Measurements from ENCODE around the gene GAGE13. TPM values are rescaled to one million over a fixed set of nuclear protein-coding genes. Genes with fewer than 3 reads are reported as not detected.
A peak's percentile ranks its signal among the peaks of the same experiment; 100 is the strongest.
"Not testable (repeated sequence)": the region's sequence is repeated elsewhere in the genome, so short reads cannot be mapped to it uniquely, and the experiment has no call there.

GAGE13 gene, protein sequence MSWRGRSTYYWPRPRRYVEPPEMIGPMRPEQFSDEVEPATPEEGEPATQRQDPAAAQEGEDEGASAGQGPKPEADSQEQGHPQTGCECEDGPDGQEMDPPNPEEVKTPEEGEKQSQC
- total RNA-seq (2014; rRNA removed; shearing (Covaris generic)), result not detected in 2 replicates

DNA sequence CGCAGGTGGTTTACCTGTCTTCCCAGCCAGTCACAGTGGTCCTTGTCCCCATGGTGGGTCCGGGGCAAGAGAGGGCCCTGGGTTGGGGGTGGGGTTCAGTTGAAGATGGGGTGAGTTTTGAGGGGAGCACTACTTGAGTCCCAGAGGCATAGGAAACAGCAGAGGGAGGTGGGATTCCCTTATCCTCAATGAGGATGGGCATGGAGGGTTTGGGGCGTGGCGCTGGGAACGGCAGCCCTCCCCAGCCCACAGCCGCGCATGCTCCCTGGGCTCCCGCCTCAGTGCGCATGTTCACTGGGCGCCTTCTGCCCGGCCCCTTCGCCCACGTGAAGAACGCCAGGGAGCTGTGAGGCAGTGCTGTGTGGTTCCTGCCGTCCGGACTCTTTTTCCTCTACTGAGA, at the start of gene GAGE13:
Gene GAGE13, plus strand, starts transcription at position 301 of the 400 bp plus-strand sequence. CDS start 1,156 bp downstream, outside the sequence.
- H3K27me3 ChIP-seq (ENCODE audit: control insufficient read depth, insufficient read depth, low read length); H3K36me3 ChIP-seq (replicated peaks; ENCODE audit: control insufficient read depth, insufficient read depth, low read length); DNase-seq; H3K4me3 ChIP-seq (ENCODE audit: insufficient read depth, low read depth, low read length): not testable (repeated sequence)

DNA sequence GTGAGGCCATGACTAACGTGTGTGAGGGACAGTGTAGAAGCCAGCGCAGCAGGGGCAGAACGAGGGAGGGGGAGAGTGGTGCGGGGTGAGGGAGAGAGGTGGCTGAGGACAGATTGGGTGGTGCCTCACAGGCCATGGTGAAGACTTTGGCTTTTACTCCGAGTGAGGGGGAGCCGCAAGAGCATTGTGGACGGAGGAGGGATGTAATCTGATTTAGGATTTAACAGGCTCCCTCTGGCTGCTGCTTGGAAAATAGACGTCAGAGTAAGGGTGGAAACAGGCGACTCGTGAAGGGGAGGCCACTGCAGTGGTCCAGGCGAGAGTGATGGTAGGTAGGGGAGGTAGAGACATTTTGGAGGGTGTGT, 48.8 kb upstream of the GAGE13 start:
- H3K36me3 ChIP-seq (replicated peaks; ENCODE audit: control insufficient read depth, insufficient read depth, low read length), result no peaks in the 10 kb centered on the region
- DNase-seq, result peak; percentile 48
- no peak overlapping the region for H3K4me3 ChIP-seq (ENCODE audit: insufficient read depth, low read depth, low read length)
- H3K27me3 ChIP-seq (ENCODE audit: control insufficient read depth, insufficient read depth, low read length), result no peaks in the 10 kb centered on the region

DNA sequence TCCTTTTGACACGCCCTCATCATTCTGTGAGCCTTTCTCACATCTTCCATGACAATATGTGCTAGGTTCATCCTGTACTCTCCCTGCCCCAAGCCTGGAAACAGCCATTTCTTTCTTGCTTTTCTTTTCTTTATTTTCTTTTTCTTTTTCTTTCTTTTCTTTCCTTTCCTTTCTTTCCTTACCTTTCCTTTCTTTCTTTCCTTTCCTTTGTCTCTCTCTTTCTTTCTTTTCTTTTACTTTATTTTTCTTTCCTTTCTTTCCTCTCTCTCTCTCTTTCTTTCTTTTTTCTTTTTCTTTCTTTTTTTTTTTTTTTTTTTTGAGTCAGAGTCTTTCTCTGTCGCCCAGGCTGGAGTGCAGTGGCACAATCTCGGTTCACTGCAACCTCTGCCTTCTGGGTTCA, 47.2 kb upstream of the GAGE13 start:
- Histone ChIP-seq H3K36me3 (replicated peaks; ENCODE audit: control insufficient read depth, insufficient read depth, low read length) (no peaks in the 10 kb centered on the region), H3K27me3 (ENCODE audit: control insufficient read depth, insufficient read depth, low read length) (no peaks in the 10 kb centered on the region), H3K4me3 (ENCODE audit: insufficient read depth, low read depth, low read length) (no peak overlapping the region)
- DNase-seq, result no peak

DNA sequence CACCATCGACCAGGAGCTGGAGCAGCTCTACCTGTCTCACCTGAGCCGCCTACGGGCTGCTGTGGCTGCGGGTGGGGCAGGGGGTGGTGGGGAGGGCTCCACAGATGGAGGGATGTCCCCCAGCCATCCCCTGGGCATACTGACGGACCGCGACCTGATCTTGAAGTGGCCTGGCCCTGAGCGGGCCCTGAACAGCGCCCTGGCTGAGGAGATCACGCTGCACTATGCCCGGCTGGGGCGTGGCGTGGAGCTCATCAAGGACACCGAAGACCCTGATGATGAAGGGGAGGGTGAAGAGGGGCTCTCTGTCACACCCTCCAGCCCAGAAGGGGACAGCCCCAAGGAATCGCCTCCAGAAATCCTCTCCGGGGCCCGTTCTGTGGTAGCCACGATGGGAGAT, 45.2 kb upstream of the GAGE13 start:
- Histone ChIP-seq H3K4me3 (ENCODE audit: insufficient read depth, low read depth, low read length) (no peak overlapping the region), H3K36me3 (replicated peaks; ENCODE audit: control insufficient read depth, insufficient read depth, low read length) (no peaks in the 10 kb centered on the region), H3K27me3 (ENCODE audit: control insufficient read depth, insufficient read depth, low read length) (no peaks in the 10 kb centered on the region)
- DNase-seq, result no peak

DNA sequence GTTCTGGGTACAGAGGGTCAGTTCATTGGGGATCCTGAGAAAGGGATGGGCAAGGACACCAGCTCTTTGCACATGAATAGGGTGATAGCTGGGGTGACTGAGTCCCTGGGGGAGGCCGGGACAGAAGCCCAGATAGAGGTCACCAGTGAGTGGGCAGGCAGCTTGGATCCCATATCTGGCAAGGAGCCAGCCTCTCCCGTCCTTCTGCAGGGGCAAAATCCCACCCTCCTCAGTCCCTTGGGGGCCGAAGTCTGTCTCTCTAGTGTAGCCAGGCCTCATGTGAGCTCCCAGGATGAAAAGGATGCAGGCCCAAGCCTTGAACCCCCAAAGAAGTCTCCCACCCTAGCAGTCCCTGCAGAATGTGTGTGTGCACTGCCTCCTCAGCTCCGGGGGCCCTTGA, 44.8 kb upstream of the GAGE13 start:
- Histone ChIP-seq H3K4me3 (ENCODE audit: insufficient read depth, low read depth, low read length) (no peak overlapping the region), H3K27me3 (ENCODE audit: control insufficient read depth, insufficient read depth, low read length) (no peaks in the 10 kb centered on the region), H3K36me3 (replicated peaks; ENCODE audit: control insufficient read depth, insufficient read depth, low read length) (no peaks in the 10 kb centered on the region)
- DNase-seq, result no peak

DNA sequence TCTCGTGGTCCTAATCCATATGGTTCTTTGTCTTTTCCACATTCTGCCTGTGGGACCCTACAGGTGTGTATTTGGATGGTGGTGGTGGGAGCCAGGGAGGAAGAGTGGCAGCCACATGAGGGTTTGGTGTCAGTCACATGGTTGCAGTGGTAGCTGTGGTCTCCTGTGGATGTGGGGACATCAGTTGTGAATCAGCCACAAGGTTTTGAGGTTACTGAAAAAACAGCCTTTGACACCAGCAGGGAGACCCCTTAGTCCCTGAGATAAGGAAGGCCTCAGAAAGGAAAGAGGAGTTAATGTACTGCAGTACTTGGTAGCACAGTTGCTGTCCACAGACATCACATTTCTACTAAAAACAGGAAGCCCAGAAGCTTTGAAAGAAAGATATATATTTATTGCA, 43.7 kb upstream of the GAGE13 start:
- Histone ChIP-seq H3K4me3 (ENCODE audit: insufficient read depth, low read depth, low read length) (no peak overlapping the region), H3K36me3 (replicated peaks; ENCODE audit: control insufficient read depth, insufficient read depth, low read length) (no peaks in the 10 kb centered on the region), H3K27me3 (ENCODE audit: control insufficient read depth, insufficient read depth, low read length) (no peaks in the 10 kb centered on the region)
- DNase-seq, result no peak

DNA sequence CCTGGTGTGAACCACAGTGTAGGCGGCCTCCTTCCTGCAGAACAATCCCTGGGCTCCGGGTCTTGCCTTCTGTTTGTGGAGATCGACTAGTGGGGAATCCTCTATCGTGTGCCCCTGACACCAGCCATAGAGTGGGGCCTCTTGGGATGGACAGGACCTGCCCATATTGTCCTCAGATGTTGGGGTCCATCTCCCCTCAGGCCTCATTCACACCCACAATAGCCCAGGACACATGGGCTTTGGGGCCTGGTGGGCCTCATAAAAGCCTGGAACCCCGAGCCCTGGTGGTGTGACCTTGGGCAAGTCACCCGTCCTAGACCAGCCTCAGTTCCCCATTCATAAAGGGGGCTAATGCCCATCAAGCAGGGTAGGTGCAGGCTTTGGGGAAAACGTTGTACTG, 41.2 kb upstream of the GAGE13 start:
- Histone ChIP-seq H3K27me3 (ENCODE audit: control insufficient read depth, insufficient read depth, low read length) (no peaks in the 10 kb centered on the region), H3K36me3 (replicated peaks; ENCODE audit: control insufficient read depth, insufficient read depth, low read length) (no peaks in the 10 kb centered on the region), H3K4me3 (ENCODE audit: insufficient read depth, low read depth, low read length) (no peak overlapping the region)
- DNase-seq, result no peak

DNA sequence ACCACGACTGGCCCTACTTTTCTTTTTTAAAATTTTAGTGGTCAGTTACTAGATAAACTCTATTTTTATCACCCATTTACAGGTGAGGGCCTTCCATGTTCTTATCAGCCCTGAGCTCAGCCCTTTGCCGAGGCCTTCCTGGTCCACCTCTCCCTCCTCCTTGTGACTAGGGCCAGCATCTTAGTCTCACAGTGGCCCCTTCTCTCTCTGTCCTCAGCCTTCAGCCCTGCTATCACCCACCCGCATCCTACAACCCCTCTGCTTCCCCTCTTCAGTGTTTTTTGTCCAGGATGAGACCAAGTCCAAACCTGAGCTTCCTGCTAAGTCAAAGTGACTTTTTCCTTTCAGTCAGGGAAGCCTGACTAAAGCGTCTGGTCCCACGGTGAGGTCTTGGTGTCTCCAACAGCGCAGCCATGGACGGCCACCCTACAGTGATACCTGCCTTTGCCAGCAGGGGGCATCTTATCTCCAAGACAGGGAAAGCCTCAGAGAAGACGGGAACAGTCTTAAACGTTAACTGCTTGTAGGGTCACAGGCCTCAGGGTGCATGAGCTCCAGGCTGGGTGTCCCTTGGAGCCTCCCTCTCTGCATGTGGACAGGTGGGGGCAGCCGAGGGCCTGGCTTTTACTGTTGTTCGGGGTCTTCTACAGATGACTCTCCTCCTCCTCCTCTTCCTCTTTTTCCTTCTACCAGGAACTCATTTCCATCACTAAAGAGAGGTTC, 39.6 kb upstream of the GAGE13 start:
- Histone ChIP-seq H3K27me3 (ENCODE audit: control insufficient read depth, insufficient read depth, low read length) (no peaks in the 10 kb centered on the region), H3K36me3 (replicated peaks; ENCODE audit: control insufficient read depth, insufficient read depth, low read length) (no peaks in the 10 kb centered on the region), H3K4me3 (ENCODE audit: insufficient read depth, low read depth, low read length) (no peak overlapping the region)
- peak; percentile 64 for DNase-seq

DNA sequence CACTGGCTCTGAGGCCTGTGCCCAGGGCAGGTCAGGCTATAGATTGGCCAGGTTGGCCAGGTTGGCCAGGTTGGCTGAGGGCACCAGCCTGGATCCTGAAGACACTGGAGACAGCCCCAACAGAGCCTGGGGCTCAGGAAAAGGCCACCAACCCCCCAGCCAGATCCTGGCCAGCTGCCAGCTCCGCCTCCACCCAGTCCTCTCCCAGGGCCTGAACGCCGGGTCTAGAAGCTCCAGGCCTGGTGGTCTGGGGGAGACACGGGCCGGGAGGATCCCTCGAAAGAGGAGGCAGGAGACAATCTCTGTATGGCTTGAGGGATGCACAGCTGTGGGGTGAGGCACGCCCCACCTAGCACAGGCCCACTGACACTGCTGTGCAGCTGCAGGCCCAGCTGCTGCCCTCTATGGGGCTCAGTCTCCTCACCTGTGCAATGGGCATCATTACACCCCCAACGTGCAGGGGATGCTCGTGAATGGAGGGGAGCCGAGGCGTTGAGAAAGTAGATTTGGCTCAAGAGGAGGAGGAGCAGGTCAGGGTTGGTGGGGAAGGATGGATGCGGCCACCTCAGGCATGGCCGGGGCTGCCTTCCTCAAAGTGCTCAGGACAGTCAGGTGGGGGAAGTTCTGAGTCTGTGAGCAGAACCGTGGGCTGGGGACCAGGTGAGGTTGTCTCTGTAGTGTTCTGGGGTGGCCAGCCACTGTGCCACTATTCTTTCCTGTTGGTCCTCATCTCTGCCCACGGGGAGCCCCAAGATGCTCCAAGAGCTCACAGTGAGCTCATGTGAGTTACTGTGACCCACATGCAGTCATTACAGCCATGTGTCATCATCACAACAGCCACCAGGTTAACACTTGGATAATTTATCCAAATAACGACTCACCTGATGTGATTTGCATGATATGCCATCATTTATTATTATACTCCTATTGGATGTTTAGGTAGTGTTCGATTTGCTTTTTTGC, 38.7 kb upstream of the GAGE13 start:
- no peak for DNase-seq
- Histone ChIP-seq H3K36me3 (replicated peaks; ENCODE audit: control insufficient read depth, insufficient read depth, low read length) (no peaks in the 10 kb centered on the region), H3K27me3 (ENCODE audit: control insufficient read depth, insufficient read depth, low read length) (no peaks in the 10 kb centered on the region), H3K4me3 (ENCODE audit: insufficient read depth, low read depth, low read length) (no peak overlapping the region)

DNA sequence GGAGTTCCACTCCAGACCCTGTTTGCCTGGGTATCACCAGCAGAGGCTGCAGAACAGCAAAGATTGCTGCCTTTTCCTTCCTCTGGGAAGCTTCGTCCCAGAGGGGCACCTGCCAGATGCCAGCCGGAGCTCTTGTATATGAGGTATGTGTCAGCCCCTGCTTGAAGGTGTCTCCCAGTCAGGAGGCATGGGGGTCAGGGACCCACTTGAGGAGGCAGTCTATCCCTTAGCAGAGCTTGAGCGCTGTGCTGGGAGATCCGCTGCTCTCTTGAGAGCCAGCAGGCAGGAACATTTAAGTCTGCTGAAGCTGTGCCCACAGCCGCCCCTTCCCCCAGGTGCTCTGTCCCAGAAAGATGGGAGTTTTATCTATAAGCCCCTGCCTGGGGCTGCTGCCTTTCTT, 32.1 kb upstream of the GAGE13 start:
- DNase-seq; H3K4me3 ChIP-seq (ENCODE audit: insufficient read depth, low read depth, low read length); H3K27me3 ChIP-seq (ENCODE audit: control insufficient read depth, insufficient read depth, low read length); H3K36me3 ChIP-seq (replicated peaks; ENCODE audit: control insufficient read depth, insufficient read depth, low read length): not testable (repeated sequence)

DNA sequence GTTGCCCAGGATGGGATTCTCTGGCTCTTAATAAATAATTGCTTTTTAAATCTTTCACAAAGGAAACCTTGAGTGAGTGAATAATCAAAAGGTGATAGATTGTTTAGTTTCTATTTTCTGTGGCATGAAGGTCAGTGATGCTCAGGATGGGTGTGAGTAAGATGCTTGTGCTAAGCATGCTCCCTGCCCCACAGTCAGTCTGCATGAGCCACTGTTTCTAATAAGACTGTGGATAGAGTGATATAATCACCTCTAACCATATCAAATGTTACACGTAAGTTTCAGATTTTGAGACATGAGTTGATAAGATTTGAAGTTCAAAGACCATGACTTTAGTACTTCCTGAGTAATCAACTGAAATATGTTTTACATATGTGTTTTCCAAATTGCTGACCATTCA, 30.7 kb upstream of the GAGE13 start:
- Histone ChIP-seq H3K27me3 (ENCODE audit: control insufficient read depth, insufficient read depth, low read length) (no peaks in the 10 kb centered on the region), H3K4me3 (ENCODE audit: insufficient read depth, low read depth, low read length) (no peak overlapping the region), H3K36me3 (replicated peaks; ENCODE audit: control insufficient read depth, insufficient read depth, low read length) (no peaks in the 10 kb centered on the region)
- no peak for DNase-seq

DNA sequence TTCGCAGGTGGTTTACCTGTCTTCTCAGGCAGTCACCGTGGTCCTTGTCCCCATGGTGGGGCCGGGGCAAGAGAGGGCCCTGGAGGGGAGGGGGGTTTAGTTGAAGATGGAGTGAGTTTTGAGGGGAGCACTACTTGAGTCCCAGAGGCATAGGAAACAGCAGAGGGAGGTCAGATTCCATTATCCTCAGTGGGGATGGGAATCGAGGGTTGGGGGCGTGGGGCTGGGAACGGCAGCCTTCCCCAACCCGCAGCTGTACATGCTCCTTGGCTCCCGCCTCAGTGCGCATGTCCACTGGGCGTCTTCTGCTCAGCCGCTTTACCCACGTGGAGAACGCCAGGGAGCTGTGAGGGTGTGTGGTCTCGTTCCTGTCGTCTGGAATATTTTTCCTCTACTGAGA, 28.0 kb upstream of the GAGE13 start, which contains the start of gene GAGE10:
Gene GAGE10, plus strand, starts transcription at position 301 of the 400 bp plus-strand sequence. CDS start 1,214 bp downstream, outside the sequence.
- H3K4me3 ChIP-seq (ENCODE audit: insufficient read depth, low read depth, low read length), result no peak within 1 kb of the TSS
- no peaks in the 10 kb centered on the region for H3K36me3 ChIP-seq (replicated peaks; ENCODE audit: control insufficient read depth, insufficient read depth, low read length)
- DNase-seq, result no peak
- H3K27me3 ChIP-seq (ENCODE audit: control insufficient read depth, insufficient read depth, low read length), result no peaks in the 10 kb centered on the region

DNA sequence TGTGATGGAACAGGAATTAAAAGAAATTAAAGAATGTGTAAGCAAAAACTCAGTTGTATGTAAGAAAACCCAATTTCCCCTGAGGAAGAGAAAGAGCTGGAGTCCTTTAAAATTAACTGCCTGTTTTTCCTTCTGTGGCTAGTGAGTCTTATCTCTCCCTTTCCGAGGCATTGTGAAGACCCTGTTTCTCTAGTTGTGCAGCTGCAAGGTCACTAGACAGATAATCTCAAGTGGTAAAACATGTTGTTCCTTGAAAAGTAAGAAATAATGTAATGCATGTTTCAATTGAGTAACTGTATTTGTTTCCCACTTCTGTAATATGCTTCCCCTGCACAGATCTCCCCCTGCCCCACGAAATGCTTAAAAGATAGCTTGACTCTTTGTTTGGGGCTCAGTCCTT, 23.6 kb upstream of the GAGE13 start:
- not testable (repeated sequence) for H3K36me3 ChIP-seq (replicated peaks; ENCODE audit: control insufficient read depth, insufficient read depth, low read length); DNase-seq; H3K27me3 ChIP-seq (ENCODE audit: control insufficient read depth, insufficient read depth, low read length); H3K4me3 ChIP-seq (ENCODE audit: insufficient read depth, low read depth, low read length)

DNA sequence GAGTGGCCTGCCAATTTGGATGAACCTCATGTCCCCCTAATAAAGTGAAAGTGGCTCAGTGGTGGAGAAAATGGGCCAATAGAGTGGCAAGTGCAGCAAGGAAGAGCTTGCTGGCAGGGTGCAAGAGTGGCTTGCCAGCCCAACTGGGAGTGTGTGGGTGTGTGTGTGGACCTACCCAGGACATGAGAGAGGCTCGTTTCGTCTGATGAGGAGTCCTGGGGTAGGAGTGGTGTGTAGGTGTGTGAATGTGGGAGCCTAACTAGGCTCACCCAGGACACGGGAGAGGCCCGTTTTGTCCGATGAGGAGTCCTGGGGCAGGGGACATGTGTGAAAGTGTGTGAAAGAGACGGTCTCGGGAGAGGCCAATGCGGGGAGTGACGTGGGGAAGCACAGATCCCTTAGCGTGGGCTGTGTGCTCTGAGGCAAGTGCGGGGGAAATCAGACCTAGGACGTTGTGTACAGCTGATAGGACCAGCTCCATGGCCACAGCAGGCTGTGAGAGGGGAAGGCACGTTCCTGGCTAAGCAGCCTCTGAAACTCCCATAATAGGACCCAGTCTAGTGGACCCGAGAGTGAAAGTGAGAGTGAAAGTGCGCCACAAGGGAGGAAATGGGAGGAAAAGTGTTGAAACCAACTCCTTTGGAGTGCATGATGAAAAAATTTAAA, 22.6 kb upstream of the GAGE13 start:
- no peak for DNase-seq
- Histone ChIP-seq H3K36me3 (replicated peaks; ENCODE audit: control insufficient read depth, insufficient read depth, low read length) (no peaks in the 10 kb centered on the region), H3K4me3 (ENCODE audit: insufficient read depth, low read depth, low read length) (no peak overlapping the region), H3K27me3 (ENCODE audit: control insufficient read depth, insufficient read depth, low read length) (no peaks in the 10 kb centered on the region)

All from H7 (cell line).